IMR-90 (cell line): ENCODE results near the gene OGFOD1.

Source experiments
- BHLHE40 ChIP-seq: fragments of 150-350 bp; IDR thresholded peaks from 2 replicates; pipeline ENCODE4 v1.6.1; 2016; ENCODE audit warnings: mild to moderate bottlenecking, low read depth, low read length
- CHD1 ChIP-seq: IDR thresholded peaks from 2 replicates; pipeline ENCODE4 v1.6.1; 2012; ENCODE audit warnings: low read depth, low read length, improper control_type of control experiment
- CTCF ChIP-seq: conservative IDR thresholded peaks from 2 replicates; pipeline ENCODE4 v1.5.1; 2012; ENCODE audit warnings: mild to moderate bottlenecking, low read depth, low read length, improper control_type of control experiment
- ELK1 ChIP-seq: fragments of 150-350 bp; IDR thresholded peaks from 2 replicates; pipeline ENCODE4 v1.6.1; 2016; ENCODE audit warnings: low read depth, mild to moderate bottlenecking, low read length, moderate library complexity, borderline replicate concordance
- FOS ChIP-seq: fragments of 150-350 bp; IDR thresholded peaks from 2 replicates; pipeline ENCODE4 v1.6.1; 2016; ENCODE audit warnings: low read depth, low read length
- MAZ ChIP-seq: IDR thresholded peaks from 2 replicates; pipeline ENCODE4 v1.6.1; 2012; ENCODE audit warnings: low read depth, mild to moderate bottlenecking, low read length, improper control_type of control experiment, moderate library complexity, borderline replicate concordance
- MXI1 ChIP-seq: IDR thresholded peaks from 2 replicates; pipeline ENCODE4 v1.6.1; 2012; ENCODE audit warnings: low read depth, mild to moderate bottlenecking, low read length, moderate library complexity, borderline replicate concordance
- POLR2A ChIP-seq: IDR thresholded peaks from 2 replicates; pipeline ENCODE4 v1.6.1; 2012; ENCODE audit warnings: mild to moderate bottlenecking, low read depth, low read length
- RAD21 ChIP-seq: IDR thresholded peaks from 2 replicates; pipeline ENCODE4 v1.6.1; 2012; ENCODE audit warnings: low read length, improper control_type of control experiment
- RCOR1 ChIP-seq: IDR thresholded peaks from 2 replicates; pipeline ENCODE4 v1.6.1; 2012; ENCODE audit warnings: mild to moderate bottlenecking, low read length, improper control_type of control experiment; ENCODE audit not compliant: insufficient replicate concordance
- RFX5 ChIP-seq: IDR thresholded peaks from 2 replicates; pipeline ENCODE4 v1.8.0; 2012; ENCODE audit warnings: low read depth, mild to moderate bottlenecking, low read length, moderate library complexity
- SMC3 ChIP-seq: fragments of 150-350 bp; IDR thresholded peaks from 2 replicates; pipeline ENCODE4 v1.6.1; 2016; ENCODE audit warnings: low read depth, mild to moderate bottlenecking, antibody characterized with exemption, low read length, moderate library complexity
- USF2 ChIP-seq: fragments of 150-350 bp; IDR thresholded peaks from 2 replicates; pipeline ENCODE4 v1.6.1; 2017; ENCODE audit warnings: mild to moderate bottlenecking, antibody characterized with exemption, low read length, low read depth

- TF ChIP-seq CHD1 (no peak), POLR2A (no peak), CTCF (no peak), RFX5 (no peak), SMC3 (no peak), ELK1 (no peak), MAZ (no peak), FOS (no peak), USF2 (no peak), BHLHE40 (no peak), MXI1 (no peak), RCOR1 (no peak), RAD21 (no peak)
Measured at GRCh38 chr16:56493815-56494214, 42.5 kb downstream of the OGFOD1 start.
